NCI-H1092 (cell line): ENCODE data around the gene NDUFA8.
A peak's percentile ranks its signal among the peaks of the same experiment; 100 is the strongest.

Source experiments
- DNase-seq: peaks from one replicate; lab custom pipeline; 2025; lab: John Stamatoyannopoulos, UW

NDUFA8 gene

DNA sequence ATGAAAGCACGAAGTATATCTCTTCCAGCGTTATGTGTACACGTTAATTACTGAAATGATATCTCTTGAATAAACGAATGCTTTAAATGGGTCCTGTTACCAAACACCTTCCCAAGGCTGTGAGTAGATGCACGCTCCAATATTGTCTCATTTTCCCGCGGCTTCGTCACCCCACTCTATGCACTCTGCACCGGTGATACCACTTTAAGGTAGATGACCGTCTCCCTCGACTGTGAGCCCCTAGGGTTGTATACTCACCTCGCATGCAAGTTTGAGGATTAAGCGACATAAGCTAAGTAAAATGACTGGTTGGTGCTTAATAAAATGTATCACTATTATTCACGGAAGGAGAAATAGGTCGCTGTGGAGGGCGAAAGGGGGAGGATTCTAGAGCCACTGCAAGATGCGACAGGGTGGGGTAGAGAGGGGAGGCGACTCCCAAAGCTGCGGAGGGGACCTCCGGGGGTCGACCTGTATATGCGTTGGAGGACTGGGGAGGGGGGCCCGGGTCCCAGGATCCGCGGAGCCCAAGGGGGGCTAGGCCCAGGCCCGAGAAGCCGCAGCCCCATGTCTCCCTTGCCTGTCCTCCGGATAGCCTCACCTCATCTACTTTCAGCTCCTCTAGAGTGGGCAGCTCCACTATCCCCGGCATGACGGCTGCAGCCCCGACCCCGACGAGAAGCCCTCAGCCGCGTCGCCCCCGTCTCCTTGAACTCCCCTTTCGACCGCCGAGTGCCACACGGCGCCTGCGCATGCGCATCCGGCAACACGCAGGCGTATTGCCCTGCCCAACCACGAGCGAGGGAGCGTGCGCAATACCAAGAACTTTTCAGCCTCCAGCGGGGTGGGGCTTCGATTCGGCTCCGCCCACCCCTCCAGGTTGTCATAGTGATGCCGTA lies at the start of gene NDUFA8, which contains the start of gene MORN5:
NDUFA8 (minus strand) TSS at position 754 of the 899 bp plus-strand sequence; CDS start at position 652, 102 bp downstream.
MORN5 (plus strand) TSS at position 883 of the 899 bp plus-strand sequence. CDS start 65 bp downstream, outside the sequence.
- DNase-seq: peak; percentile 96

DNA sequence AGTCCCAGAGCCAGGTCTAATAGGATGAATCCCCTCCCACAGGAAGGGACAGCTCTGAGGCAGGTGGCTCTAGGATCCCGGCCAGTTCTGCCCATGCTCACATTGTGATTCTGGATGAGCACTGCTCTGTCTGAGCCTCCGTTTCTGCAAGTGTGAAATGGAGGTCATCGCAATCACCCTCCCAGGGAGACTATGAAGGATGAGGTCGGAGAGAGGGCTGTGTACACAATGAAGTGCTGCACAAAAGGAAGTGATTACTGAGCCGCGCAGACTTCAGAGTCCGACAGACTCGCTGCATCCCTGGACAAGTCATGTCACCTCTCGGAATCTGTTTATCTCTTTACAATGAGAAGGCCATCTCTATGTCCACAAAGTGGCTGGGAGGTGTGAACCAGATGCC lies 47.5 kb upstream of the NDUFA8 start:
- no peak for DNase-seq

DNA sequence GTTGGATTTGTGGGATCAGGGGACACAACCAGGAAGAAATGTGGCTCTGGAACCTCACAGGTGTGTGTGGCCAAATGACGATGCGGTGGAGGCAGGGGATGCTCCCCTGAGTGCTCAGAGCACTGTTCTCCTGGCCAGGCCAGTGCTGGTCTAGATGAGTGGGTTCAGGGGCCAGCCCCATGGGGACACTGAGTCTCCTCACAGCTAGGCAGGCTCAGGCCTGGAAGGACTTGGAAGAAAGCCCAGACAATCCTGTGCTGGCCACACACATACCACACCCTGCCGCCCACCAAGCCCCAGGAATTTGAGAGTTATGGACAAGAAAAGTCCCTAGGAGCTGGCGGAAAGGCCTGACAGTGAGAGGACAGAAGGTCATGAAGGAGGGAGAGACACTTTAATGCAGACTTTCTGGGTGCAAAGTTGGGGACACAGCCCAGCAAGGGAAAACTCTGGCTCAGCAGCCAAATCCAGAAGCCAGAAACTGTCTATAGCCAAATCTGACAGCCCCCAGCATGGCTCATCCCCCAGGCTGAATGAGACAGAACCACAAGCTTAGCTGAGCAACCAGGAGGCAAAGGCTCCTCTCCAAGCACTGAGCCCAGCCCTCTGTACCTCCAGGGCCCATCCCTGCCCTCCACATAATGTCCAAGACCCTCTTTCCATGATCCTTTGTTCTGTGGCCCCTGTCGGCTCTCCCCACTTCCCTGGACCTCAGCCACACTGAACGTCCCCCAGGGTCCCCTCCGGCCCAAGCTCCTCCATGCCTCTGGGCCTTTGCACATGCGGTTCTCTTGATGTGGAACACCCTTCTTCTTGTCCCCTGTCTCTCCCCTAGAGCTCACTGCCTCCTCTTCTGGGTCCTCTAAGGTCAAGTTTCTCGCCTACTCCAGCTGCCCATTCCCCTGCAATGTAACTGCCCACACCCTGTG lies 46.8 kb upstream of the NDUFA8 start:
- no peak for DNase-seq

DNA sequence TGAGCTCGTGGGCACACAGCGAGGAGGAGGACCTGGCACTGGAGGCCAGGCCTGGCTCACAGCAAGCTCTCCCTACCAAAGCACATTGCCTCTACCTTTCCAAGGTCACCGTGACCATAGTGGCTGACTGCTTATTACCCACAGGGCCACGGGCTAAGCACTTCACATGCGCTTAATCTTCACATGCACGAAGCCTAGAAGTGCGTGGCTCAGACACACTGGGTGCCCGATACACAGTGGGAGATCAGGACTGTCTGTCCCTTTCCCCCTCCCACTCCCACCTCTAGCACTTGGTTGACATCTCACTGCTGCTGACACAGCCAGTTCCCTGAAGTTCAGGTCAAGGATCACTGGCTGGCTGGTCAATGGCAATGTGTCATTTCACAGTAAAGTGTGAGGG lies 45.6 kb upstream of the NDUFA8 start:
- DNase-seq: no peak

DNA sequence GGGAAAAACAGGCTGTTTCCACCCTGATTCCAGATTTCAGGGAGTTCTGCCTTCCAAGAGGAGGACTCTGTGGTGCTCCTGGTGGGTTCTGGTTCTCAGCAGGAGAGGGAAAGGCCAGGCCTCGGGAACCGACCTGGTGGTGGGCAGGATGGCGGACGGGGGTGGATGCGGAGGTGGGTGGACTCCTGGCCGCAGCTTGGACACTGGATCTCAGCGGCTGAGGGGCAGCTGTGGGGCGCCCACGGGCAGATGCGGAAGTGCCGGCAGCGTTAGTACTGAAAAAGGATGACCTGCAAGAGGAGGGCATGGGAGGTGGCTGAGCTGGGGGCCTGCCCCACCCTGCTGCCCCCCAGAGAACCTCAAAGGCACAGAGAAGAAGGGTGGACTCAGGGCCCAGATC lies 44.9 kb upstream of the NDUFA8 start:
- no peak for DNase-seq

DNA sequence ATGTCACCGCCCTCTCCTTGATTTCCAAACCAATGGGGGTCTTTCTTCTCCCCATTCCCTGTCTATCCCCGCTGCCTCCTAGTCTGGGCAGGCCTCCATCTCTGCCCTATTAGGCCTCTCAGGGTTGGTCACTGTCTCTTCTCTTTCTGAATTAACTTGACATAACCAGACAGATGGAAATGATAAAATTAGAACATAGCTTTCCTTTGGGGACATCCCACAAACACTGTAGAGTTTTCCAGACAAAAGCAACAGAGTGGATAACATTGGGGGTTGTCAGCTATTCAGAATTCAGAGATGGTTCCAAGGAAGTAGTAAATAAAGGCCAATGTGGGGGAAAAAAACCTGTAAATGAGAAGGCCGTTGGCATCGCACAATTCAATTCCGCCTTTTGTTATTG lies 44.5 kb upstream of the NDUFA8 start:
- no peak for DNase-seq

DNA sequence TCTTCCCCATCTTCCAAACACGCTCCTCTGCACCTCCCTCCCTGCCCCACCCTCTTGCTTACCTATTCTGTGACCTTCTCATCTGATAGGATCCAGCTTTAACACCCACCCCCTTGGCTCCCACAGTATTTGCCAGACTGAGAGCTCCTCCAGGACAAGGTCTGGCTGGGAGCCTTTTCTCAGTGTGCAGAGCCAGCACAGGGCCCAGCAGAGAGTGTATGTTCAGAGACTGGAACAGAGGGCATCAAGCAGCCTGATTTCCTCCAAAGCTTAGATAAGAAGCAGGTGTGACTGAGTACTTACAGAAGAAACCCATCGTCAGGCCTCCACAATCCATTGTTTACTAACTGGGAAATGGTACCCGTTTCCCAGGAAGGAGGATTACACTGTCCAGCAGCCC lies 42.5 kb upstream of the NDUFA8 start:
- no peak for DNase-seq

DNA sequence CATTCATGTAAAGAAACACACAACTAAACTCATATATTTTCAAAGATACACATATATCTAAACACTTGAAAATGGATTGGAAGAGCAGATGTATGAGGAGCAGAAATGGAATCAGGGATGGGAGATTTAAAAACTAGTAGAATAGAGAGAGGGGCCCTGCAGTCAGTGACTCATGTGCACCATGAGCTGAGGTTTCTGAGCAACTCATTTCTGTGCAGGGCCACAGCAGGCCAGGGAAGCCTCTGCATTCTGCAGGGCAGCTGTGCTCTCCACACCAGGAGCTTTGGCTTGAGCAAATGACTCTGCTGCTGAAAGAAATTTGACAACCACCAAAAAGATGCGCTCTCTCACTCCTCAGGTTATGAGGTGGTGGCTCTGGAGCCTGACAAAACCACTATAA lies 42.1 kb upstream of the NDUFA8 start:
- no peak for DNase-seq

DNA sequence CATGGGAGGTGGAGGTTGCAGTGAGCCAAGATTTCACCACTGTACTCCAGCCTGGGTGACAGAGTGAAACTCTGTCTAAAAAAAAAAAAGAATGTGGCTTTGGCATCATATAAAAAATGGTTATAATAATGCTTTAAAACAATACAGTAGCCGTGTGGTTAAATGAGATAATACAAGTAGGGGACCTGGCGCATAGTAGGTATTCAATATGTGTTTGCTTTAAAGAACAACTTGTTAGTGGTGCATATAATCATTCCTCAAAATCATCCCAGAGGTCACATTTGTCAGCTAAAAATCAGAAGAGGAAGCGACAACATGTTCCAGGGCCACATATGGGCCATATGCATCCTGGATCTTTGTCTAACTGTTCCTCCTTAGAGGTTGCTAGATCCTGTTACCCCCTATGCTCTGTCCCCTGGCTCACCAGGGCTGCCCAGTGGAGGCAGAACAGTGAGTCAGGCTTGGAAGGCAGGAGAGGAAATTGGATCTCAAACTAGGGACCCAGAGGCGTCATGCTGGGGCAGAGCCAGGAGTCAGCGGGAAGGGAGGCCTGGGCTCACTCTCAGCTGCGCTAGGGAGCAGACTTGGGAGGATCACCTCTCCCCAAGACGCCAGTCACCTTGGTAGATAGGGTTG lies 41.5 kb upstream of the NDUFA8 start:
- no peak for DNase-seq

DNA sequence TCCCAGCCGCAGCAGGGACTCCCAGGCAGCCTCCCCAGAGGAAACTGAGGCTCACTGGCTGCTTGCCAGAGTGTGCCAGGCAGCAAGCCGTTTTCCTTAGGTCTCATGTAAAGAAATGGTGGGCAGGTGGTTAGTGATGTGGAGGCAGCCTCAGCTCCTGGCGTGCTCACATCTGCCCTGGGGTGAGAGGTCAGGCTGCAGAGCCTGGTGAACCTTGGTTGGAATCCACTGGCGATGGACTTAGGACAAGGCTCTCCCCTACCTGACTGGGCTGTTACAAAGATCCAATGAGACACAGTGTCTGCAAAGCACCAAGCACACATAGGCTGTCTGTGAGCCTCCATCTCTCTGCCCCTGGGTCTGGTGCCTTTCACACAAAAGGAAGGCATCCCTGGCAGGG lies 38.3 kb upstream of the NDUFA8 start:
- DNase-seq: no peak

DNA sequence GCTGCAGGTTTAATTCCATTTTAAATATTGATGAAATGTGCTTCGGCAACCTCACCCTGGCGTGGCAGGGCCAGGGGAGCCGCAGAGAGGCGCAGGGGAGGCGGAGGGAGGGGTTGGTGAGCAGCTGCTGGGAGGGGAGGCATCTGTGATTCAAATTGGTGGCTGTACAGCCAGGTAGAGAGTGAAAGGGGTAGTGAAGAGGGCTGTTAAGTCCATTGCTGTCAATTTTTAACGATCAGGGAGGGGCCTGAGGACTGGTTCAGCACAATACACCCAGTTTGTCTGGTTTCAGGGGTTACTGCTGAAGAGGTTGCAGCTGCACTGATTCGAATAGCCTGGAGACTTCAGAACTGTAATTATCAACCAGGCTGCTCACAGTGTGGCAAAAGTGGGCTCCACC lies 37.8 kb upstream of the NDUFA8 start:
- peak; percentile 72 for DNase-seq

DNA sequence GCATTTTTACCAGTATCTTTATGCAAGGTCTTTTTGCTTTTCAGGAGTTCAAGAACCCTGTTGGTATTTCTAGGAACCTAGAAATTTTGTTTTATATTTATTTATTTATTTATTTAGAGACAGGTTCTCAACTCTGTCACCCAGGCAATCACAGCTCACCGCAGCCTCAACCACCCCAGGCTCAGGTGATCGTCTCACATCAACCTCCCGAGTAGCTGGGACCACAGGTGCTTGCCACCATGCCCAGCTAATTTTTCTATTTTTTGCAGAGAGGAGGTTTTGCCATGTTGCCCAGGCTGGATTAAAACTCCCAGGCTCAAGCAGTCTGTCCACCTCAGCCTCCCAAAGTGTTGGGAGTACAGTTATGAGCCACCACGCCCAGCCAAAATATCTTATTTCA lies 36.3 kb upstream of the NDUFA8 start:
- no peak for DNase-seq

DNA sequence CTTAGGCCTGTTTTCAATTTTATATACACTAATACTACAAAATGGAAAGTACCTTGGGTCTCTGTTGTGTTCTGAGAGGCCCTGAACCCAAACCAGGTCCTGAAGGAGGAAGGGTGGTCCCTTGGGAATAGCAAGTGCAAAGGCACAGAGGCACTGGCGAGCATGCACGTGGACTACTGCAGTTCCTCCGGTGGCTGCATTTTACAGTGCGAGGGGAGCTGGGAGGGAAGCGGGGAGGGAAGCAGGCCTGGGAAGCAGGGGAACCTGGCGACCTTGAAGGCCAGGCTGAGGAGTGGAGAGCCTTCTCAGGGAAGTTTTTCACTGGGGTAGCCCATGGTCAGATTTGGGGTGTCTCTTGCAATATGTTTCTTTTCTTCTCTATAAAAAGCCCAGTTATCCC lies 34.1 kb upstream of the NDUFA8 start:
- no peak for DNase-seq

DNA sequence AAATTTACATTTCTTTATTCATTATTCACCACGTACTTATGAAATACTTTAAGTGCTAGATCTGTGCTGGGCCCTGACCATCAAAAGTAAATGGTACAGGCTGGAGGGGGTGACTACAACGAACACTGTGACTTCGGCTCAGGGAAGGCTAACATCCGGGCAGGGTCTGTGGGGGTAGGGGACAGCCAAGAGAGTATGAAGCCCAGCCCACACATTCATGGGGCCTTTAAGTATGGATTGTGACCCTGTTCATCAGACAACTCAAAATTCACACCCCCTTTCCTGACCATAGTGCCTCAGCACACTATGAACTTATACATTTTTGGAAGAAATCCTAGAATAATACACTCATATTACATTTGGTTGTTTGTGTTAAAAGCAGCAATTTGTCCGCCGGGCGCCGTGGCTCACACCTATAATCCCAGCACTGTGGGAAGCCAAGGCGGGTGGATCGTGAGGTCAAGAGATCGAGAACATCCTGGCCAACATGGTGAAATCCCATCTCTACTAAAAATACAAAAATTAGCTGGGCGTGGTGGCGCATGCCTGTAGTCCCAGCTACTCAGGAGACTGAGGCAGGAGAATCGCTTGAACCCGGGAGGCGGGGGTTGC lies 33.4 kb upstream of the NDUFA8 start:
- DNase-seq: no peak

DNA sequence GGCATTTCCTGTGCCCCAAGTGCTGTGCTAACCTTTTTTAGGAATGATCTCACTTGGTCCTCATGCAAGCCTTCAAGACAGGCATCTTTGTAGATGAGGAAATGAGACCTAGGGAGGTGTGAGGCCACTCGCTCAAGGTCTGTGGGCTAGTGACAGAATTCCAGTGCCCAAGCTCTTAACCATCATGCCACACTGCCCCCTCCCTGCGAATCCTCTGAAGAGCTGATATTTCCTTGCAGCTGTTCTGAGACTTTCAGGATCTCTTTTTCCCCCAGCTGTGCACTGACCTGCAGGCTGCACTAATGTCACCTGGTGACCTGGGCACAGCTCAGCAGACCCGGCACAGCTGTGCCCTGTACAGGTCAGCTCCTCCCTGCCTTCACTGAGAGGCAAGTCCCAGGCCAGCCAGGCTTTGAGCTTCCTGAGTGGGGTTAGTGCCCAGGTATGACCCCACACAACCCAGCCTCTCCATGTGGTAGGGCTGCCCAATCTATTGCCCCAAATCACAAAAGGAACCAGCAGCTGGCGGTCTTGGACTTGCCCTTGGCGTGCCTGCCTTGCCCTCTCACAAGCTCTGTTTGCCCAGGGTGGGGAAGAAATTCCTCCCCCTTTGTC lies 32.8 kb upstream of the NDUFA8 start:
- DNase-seq: no peak

DNA sequence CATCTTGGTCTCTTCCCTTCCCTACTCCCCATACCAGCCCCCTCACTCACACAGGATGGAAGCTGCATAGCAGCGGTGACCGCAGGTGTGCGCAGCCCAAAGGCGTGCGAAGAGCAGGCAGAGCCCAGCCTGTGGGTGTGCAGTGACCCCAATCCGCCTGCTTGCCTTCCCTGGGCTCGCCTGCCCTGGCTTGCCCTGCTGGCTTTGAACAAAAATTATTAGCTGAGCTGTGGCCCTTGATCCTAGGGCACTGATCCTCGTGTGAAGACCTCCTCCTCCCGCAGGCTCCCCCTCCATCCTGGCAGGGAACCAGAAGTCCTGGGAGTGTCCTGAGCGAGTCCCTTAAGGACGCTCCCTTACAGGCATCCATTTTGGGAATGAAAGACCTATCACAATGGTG lies 32.0 kb upstream of the NDUFA8 start:
- no peak for DNase-seq

DNA sequence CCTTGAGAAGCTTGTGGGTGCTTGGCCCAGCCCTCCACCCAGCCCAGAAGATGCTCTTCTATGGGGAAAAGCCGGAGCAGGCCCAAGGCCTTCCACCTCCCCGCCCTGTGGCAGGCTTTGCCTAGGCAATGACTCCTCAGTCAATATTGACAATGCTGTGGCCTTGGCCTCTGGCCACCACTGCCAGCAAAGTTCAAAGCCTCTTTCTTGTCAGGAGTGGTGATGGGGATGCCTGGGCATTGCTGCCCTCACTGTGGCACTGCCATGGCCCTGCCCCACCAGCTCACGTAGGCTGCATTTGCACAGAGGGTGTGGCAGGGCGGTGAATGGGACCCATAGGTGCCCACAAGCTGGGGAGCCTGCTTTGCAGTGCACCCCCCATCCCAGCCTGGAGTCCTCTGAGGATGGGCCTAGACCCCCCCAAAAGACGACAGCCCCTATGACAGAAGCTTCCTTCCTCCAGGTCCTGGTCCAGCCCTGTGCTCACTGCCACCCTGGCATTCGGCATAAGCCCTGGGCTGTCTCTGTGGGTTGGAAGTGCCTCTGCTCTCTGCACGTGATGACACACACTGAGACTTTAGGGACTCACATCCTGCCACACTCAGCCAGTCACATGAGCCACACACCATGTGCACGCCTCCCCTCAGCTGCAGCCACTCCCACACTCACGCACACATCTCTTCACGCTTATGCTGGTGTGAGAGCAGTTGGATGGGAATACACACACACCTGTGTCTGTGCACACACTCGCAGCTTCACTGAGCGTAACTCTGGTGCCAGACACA lies 31.2 kb upstream of the NDUFA8 start:
- no peak for DNase-seq

DNA sequence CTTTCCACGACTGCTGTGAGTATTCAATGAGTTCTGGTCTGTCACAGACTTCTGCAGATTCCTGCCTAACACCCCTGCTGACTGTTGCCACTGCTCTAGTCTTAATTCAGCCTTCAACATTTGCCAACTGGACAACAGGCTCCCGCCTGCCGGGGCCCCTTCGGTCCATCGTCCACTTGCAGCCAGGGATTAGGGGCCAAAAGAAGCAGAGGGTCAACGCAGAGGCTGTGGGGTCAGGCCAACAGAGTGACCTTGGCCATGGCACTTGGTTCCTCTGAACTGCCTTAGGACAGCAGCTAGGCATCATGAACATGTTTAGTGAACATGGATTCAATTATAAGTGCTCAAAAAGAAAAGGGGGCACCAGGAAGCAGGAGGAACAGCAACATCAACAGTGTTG lies 28.8 kb upstream of the NDUFA8 start:
- no peak for DNase-seq

DNA sequence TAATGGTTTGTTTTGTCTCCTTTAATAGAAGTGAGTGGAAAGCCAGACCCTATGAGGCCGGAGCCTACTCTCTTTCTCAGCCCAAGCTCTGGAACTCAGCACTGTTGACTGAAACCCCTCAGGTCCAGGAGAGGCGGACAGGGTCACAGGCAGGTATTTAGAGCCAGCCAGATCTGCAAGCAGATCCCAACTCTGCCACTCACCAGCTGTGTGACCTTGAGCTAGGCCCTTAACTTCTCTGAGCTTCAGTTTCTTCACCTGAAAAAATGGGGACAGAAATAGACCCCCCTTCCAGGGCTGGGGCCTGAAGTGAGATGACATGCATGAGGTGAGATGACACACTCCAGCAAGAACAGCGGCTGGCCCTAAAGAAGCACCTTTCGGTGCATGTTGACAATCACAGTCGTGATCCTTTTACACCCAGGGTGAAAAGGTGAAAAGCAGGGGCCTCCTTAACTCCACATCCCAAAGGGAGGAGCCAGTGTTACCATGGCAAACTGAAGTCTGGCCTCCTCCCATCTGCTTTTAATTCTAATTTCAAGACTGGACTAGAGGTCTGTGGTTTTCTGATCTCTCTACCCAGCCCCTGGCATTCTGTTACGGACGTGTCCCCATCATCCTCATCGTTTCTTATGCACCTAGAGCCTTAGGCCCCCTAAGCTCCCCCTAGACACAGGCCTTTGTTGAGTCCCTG lies 27.3 kb upstream of the NDUFA8 start:
- DNase-seq: no peak

DNA sequence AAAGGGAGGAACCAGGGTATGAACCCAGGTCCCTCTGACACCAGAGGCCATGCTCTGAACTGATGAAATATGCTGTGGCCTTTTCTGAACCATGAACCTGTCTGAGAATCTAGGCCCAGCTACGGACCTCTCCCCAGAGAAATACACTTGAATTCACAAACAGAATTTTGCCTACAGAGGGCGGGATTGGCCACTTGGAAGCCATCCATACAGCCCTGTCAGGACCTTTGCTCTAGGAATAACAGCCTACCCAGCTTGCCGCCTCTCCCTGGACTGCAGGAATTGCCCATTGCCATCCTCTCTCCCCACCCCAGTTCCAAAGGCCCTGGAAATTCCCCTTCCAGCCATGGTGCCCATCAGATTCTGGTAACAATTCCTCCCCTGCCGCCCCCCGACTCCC lies 26.7 kb upstream of the NDUFA8 start:
- DNase-seq: no peak
